Measurements from ENCODE around the gene STK39. TPM values are rescaled to one million over a fixed set of nuclear protein-coding genes. Genes with fewer than 3 reads are reported as not detected.

STK39 gene
- total and polyA plus RNA-seq, 11 donors, result 13.1 to 40.1 (median 21.5) TPM

- TF ChIP-seq POLR2A (IDR thresholded peaks at IDR 0.05) (no peak), CTCF (IDR thresholded peaks at IDR 0.05) (no peak)
- H3K27me3 ChIP-seq, result no peaks in the 10 kb centered on the region
These were observed 150.0 kb downstream of the STK39 start for GRCh38 chr2:168097431-168097830.

GRCh38 chr2:168096158-168096557, 151.2 kb downstream of the STK39 start:
- TF ChIP-seq POLR2A (IDR thresholded peaks at IDR 0.05) (no peak), CTCF (IDR thresholded peaks at IDR 0.05) (no peak)
- WGBS, 4 donors, result 96 to 98% (median 97%) methylated on average over 3 of the region's 3 CpGs
- H3K4me1 ChIP-seq, result no peaks in the 10 kb centered on the region

More at GRCh38 chr2:168097431-168097830, 150.0 kb downstream of the STK39 start:
- intact Hi-C loops (cut with DNase I), result no loop called here
- Histone ChIP-seq H3K9me3 (no peaks in the 10 kb centered on the region), H3K36me3 (peaks cover 0 to 13% (median 0%) of the 10 kb centered on the region in 9 donors), H3K4me3 (no peak overlapping the region), H3K4me1 (no peaks in the 10 kb centered on the region), H3K27ac (no peak overlapping the region)
- WGBS, 4 donors, result 95 to 97% (median 96%) methylated on average over 5 of the region's 5 CpGs
- no peak for DNase-seq
- no peak for ATAC-seq

DNA sequence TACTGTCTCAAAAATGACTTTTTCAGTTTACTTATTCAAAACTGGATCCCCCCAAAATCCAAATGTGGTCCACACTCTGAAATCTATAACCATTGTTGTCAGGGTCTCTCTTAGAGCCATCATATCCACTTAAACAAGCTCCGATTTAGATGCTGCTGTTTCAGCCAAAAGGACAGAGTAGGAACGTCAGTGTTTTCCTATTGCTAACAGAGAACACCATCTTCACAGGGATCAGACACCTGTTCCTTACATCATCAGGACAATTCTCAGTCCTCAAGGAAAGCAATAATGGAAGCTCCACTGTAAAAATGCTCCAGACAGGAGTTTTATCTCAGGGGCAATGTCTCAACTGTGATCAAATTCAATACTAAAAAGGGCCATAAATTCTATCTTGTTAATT, 155.4 kb downstream of the STK39 start:
- H3K4me3 ChIP-seq, result no peak overlapping the region
- no peaks in the 10 kb centered on the region for H3K9me3 ChIP-seq
- DNase-seq (no peak), ATAC-seq (no peak)
- intact Hi-C loops (cut with DNase I), result loop anchor here in 1 of 10 donors (2.0 kb wide), 1 partner anchor 65 kb away; no protein-coding TSS in a partner anchor
- H3K27ac ChIP-seq, result no peak overlapping the region
- TF ChIP-seq POLR2A (IDR thresholded peaks at IDR 0.05) (no peak), CTCF (IDR thresholded peaks at IDR 0.05) (no peak)
- no peaks in the 10 kb centered on the region for H3K27me3 ChIP-seq
- peaks cover 0 to 19% (median 0%) of the 10 kb centered on the region in 12 donors for H3K4me1 ChIP-seq
- WGBS, 4 donors, result 73 to 83% (median 81%) methylated on average over 2 of the region's 2 CpGs
- peaks cover 0 to 4% (median 0%) of the 10 kb centered on the region in 9 donors for H3K36me3 ChIP-seq

More at GRCh38 chr2:168096158-168096557, 151.2 kb downstream of the STK39 start:
- H3K36me3 ChIP-seq, result peaks cover 0 to 6% (median 0%) of the 10 kb centered on the region in 9 donors
- no peak overlapping the region for H3K27ac ChIP-seq
- H3K27me3 ChIP-seq, result no peaks in the 10 kb centered on the region
- intact Hi-C loops (cut with DNase I), result no loop called here
- DNase-seq, result no peak
- ATAC-seq, result no peak
- no peaks in the 10 kb centered on the region for H3K9me3 ChIP-seq
- H3K4me3 ChIP-seq, result no peak overlapping the region

- no peak overlapping the region for H3K27ac ChIP-seq
- DNase-seq (no peak), ATAC-seq (no peak)
- H3K27me3 ChIP-seq, result no peaks in the 10 kb centered on the region
- H3K36me3 ChIP-seq, result no peaks in the 10 kb centered on the region
- intact Hi-C loops (cut with DNase I), result no loop called here
- H3K9me3 ChIP-seq, result no peaks in the 10 kb centered on the region
- H3K4me3 ChIP-seq, result no peak overlapping the region
- peaks cover 0 to 22% (median 0%) of the 10 kb centered on the region in 12 donors for H3K4me1 ChIP-seq
- WGBS, 4 donors, result 87 to 90% (median 88%) methylated on average over 8 of the region's 8 CpGs
- no peak for TF ChIP-seq CTCF (IDR thresholded peaks at IDR 0.05)
- no peak for TF ChIP-seq POLR2A (IDR thresholded peaks at IDR 0.05)
These were observed 156.8 kb downstream of the STK39 start for GRCh38 chr2:168090366-168091135.

All from heart left ventricle (tissue), 16 donors.